Measurements from ENCODE around the gene SFTA2.
"Not testable (repeated sequence)": the region's sequence is repeated elsewhere in the genome, so short reads cannot be mapped to it uniquely, and the experiment has no call there.

GRCh38 chr6:30907290-30907757 lies 24.6 kb downstream of the SFTA2 start:
- TF ChIP-seq ESRRA (IDR thresholded peaks at IDR 0.05; ENCODE audit: borderline replicate concordance, low read length); CTCF (IDR thresholded peaks at IDR 0.05); ZFP36 (IDR thresholded peaks at IDR 0.05; ENCODE audit: borderline replicate concordance, partially characterized antibody): not testable (repeated sequence)

All from A549 (cell line).